ENCODE results near the gene GPR78.
"Not testable (repeated sequence)": the region's sequence is repeated elsewhere in the genome, so short reads cannot be mapped to it uniquely, and the experiment has no call there.

Gene GPR78

DNA sequence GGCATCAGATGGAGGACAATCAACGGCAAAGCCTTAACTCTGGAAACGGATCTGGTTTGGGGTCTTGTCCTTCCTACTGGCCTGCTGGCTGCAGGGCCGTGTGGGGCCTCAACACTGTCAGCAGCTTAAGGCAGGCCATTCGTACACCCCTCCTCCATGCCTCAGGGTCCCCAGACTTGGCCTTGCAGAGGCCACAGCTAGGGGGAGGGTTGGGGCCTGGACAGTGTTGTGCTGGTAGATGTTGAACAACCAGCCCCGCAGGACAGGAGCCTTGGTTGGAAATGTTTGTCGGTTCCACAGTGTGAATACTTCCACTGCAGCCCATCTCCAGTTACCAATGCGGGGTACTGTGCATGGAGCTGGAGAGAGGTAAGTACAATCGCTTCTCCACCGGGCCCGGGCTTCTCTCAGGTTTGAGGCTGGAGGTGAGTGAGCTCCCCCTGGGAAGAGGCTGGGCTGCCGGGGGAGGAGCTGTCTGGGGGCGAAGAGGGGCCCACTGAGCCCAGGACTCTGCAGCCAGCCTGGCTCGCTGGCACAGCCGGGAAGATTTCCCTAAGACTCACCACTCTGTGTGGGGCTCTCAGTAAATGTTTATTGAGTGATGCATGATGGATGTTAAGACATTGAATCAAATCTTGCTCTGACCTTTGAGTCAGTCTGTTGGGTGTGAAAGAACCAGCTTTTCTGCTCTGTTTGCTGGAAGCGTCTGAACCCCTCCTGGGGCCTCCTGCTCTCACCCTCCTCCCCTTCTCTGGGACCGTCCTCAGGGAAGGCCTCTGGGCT, 19.7 kb upstream of the GPR78 start:
- no peak for DNase-seq (ENCODE audit: low read depth in 3 of 3)

DNA sequence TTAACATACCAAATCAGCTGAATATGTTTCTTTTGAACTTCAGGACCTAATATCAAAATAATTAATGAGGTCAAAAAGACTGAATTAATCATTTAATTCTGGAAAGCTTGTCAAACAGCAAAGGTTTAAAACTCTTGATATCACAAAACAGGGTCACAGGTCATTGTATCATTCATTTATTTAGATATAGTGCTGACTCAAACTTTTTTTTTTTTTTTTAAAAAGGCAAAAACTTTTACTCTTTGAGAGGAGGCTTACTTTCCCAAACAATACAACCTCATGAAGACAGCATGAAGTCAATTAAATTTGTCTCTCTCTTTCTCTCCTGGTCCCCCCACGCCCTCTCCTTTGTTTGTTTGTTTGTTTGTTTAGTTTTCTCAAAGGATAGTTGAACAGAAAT, 15.6 kb upstream of the GPR78 start:
- DNase-seq (ENCODE audit: low read depth in 3 of 3) = no peak

DNA sequence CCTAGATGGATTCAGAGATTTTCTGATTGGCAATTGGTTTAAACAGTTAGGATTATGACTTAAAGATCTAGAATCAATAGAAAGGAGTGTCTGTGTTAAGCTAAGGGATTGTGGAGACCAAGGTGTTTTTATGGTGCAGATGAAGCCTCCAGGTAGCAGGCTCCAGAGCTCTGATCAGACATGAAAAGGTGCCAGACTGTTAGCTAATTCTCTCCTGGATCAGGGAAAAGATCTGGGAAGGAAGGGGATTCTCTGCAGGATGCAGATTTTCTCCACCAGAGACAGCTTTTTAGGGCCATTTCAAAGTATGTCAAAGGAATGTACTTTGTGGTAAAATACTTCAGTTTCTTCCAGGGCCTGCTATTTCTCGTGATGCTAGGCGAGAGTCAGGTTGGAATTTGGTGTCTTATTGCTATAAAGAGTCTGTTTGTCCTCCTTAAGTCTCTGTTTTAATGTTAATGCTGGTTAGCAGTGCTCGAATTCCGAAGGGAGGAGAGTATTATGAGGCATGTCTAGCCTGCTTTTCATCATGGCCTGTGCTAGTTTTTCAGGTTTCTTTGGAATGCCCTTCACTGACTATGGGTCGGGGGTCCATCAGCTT, 12.0 kb upstream of the GPR78 start:
- DNase-seq (ENCODE audit: low read depth in 3 of 3) = no peak

DNA sequence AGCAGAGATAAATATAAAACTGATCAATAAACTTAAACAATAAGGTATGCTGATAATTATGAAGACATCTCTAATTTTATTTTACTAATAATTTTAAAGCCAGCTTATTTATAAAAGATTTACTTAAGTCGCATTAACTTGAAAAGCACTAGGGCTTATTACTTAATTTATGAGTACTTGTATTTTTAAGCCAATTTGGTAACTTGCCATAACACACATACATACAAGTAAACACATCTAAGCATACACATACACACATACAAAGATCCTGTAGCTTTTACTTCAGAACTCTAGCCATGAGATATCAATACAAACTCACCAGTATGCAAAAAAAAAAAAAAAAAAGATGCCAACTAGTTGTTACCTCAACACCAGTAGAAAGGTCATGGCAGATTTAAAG, 10.0 kb upstream of the GPR78 start:
- no peak for DNase-seq (ENCODE audit: low read depth in 3 of 3)

DNA sequence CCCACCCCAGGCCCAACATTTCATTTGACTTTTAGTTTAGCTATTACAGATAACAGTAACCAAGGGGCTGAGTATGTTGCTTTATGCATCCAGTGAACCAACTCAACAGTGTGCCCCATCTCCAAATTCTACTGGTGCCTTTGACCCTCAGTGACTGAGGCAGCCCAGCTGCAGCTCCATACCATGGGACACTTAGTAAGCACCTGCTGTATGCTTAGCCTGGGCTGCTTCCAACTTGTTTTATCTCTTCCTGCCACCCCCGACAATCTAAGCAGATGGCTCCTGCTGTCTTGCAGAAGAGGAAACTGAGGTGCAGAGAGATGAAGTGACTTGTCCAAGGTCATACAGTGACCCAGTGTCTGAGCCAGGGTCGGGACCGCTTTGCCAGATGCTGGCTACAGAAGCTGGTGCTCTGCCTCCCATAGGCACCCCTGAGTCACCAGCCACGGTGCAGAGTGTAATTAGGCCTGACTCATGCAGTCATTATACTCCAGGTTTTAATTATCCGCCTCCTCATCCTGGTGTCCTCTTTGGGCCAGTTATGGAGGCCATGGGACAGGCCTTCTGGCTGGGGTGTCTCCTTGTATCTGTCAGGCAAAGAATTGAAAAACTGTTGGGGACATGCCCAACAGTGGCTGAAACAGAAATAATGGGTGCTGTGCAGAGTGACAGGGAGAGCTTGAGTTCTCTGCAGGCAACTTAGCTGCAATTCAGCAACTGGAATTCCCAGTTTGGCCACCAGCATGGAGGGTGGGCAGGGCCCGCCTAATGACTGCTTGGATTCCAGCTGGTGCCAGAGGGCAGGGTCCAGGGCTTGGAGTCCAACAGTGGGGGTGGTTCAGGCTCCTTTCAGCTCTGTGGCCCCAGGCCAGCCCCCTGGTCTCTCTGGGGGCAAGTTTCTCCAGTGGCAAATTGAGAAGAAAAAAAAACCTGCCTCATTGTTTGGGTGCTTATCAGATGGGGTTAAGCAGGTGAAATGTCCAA, 8.2 kb upstream of the GPR78 start:
- DNase-seq (ENCODE audit: low read depth in 3 of 3) = no peak

DNA sequence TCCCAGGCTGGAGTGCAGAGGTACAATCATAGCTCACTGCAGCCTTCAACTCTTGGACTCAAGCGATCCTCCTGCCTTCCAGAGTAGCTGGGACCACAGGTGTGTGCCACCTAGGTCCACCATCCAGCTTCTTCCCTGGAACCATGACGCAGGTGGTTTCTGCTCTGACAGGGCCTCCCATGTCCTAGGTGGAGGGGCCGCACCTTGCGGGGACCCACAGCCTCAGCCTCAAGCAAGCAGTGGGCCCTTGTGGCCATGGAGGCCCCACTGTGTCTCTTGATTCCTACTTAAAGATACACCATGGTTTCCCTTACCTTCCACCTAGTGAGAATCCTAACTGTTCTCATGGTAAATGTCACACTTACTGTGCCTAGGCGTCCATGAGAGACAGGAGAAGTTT, 6.9 kb upstream of the GPR78 start:
- no peak for DNase-seq (ENCODE audit: low read depth in 3 of 3)

DNA sequence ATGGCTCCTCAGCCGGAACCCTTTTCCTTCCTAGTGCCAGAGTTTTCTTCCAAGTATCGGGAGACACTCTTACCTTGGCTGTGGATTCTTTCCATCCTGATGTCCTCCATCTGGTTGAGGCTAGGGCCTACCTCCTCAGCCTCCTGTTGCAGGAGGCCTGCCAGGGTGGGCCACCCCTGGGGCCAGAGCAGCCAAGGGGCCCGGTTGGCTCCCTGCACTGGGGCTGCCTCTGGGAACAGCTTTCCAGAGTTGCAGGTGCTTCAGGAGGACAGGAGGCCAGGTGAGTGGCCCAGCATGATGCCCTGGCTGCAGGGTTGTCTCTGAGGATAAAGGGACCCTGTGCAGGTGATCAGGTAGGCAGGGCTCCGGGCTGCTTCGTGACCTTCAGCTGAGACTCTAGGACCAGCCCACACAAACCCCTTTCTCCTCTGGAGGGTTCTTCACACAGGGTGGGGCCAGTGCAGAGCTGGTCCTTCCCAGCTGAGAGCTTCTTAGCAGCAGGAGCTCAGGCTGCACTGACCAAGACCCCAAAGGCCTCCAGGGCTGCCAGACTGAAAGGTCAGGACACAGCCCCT, 5.3 kb upstream of the GPR78 start:
- DNase-seq (ENCODE audit: low read depth in 3 of 3) = no peak

DNA sequence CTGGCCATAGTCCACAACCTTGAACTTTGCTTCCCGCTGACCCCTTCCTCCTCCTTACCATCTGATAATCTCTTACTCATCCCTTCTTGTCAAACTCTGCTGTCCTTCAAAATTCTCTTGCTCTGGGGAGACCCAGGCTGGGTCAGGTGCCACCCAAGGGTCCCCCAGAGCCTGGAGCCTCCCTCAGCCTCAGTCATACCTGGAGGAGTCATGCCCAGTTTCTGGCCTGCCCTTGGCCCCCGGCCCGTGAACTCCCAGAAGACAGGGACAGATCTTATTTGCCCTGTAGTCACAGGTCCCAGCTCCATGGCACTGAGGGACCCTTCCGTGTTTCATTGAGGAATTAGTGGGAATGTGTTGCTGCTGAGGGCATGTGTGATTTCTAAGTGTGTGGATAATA, 4.7 kb upstream of the GPR78 start:
- DNase-seq (ENCODE audit: low read depth in 3 of 3) = no peak

DNA sequence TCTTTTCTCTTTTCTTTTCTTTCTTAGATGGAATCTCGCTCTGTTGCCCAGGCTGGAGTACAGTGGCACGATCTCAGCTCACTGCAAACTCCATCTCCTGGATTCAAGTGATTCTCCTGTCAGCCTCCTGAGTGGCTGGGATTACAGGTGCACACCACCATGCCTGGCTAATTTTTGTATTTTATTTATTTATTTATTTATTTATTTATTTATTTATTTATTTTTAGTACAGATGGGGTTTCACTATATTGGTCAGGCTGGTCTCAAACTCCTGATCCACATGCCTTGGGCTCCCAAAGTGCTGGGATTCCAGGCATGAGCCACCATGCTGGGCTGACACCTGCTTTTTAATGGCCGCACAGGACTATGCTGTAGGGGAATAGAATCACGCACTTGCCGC, 3.6 kb upstream of the GPR78 start:
- not testable (repeated sequence) for DNase-seq (ENCODE audit: low read depth in 3 of 3)

DNA sequence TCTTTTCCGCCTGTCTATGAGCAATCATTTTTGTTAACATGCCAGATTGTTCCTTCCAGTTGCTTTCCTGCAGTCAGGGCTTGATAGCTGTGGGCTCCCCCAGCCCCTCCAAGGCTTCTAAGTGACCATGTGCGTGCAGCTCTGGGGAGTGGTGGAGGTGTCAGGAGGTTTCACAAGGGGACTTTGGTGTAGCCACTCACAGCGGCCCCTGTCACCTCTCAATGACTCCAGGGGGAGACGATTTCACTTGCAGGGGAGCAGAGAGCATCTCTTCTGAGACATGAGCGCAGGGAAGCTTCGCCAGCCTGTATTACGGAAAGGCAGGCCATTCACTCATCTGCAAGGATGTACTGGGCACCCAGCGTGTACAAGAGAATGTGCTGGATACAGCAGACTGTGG, 3.1 kb upstream of the GPR78 start:
- no peak for DNase-seq (ENCODE audit: low read depth in 3 of 3)

DNA sequence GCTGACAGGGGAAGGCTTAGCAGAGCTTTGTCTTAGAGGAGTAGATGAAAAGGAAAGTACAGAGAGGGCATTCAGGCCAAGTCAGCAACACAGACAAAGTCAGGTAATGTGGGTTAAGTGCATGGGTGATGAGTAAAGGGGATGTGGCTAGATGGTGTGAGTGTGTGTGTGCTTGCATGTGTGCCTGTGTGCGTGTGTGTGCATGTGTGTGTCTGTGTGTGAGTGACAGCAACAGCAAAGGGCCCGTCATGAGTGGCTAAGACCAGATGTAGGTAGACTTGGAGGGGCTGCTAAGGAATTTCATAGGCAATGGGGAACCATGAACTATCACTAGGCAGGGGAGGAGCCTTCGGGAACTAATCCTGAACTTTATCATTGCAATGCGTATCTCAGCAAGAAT, 2.2 kb upstream of the GPR78 start:
- no peak for DNase-seq (ENCODE audit: low read depth in 3 of 3)

DNA sequence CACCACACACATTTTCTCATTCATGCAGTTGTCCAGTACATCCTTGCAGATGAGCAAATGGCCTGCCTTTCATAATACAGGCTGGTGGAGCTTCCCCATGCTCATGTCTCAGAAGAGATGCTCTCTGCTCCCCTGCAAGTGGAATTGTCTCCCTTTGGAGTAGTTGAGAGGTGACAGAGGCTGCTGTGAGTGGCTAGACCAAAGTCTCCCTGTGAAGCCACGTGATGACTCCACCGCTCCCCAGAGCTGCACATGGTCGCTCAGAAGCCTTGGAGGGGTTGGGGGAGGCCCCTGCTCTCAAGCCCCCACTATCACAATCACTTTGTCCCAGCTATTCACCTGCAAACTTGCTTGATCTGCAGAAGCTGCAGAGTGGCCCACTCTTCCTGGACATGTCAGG, 1.5 kb upstream of the GPR78 start:
- DNase-seq (ENCODE audit: low read depth in 3 of 3) = no peak

DNA sequence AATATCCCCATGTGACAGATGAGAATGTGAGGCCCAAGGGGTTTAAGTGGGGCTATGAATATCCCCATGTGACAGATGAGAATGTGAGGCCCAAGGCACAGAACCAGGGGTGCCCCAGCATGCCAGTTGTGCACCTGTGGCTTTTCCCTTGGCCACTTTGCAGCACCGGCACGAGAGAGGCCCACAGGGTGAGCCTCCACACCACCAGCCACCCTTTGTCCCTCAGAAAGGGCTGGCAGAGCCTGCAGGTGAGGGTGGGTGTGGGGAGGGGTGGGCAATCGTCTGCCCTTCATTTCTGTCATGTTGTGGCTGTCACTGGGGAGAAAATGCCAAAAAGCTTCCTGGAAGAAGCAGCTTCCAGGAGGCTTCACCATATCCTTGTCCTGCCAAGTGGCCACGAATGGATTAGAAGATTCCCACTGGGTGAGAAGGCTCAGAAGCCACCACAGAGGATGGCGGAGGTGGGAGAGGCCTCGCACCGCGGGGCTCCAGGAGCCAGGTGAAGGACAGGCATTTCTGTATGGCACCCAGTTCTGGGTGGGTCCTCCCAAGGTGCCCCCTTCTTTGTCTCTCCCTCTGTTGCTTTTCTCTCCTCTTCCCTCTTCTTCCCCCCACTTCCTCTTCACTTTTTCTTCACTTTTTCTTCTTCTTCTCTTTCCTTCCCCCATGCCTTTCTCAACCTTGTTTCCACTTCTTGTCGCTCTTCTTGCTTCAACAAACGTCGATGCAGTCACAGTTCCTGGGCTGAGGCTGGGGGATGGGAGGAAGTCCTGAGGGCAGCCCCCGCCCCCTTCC, 469 bp upstream of the GPR78 start:
- DNase-seq (ENCODE audit: low read depth in 3 of 3) = no peak

DNA sequence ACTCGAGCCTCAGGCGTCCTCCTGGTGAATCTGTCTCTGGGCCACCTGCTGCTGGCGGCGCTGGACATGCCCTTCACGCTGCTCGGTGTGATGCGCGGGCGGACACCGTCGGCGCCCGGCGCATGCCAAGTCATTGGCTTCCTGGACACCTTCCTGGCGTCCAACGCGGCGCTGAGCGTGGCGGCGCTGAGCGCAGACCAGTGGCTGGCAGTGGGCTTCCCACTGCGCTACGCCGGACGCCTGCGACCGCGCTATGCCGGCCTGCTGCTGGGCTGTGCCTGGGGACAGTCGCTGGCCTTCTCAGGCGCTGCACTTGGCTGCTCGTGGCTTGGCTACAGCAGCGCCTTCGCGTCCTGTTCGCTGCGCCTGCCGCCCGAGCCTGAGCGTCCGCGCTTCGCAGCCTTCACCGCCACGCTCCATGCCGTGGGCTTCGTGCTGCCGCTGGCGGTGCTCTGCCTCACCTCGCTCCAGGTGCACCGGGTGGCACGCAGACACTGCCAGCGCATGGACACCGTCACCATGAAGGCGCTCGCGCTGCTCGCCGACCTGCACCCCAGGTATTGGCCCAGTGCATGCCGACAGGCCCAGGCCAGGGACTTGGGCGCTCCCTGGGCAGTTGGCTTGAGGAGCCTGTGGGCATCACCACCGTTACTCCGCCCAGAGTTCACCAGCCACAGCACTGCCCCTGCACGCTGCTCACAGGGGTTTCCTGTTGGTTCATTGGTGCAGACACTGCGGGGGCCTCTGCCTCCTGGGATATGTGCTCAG, 1.1 kb downstream of the GPR78 start:
- no peak for DNase-seq (ENCODE audit: low read depth in 3 of 3)

DNA sequence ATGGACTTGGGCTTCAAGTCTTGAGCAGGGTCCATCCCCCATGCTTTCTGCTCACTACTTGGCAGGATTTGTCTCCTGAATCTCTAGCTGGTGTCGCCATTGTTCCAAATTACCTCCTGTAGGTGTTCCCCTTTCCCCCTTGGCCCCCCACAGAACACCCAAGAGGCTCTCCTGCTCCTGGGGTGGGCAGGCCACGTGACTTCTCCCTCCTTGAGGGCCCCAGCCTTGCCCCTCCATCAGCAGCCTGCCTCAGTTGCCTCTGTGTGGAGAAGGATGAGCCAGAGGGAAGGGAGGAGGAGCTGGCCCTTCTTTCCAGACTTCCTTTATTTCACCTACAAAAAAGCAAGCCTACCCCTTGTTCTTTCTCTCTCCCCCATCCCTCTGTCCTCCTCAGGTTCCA, 1.8 kb downstream of the GPR78 start:
- no peak for DNase-seq (ENCODE audit: low read depth in 3 of 3)

DNA sequence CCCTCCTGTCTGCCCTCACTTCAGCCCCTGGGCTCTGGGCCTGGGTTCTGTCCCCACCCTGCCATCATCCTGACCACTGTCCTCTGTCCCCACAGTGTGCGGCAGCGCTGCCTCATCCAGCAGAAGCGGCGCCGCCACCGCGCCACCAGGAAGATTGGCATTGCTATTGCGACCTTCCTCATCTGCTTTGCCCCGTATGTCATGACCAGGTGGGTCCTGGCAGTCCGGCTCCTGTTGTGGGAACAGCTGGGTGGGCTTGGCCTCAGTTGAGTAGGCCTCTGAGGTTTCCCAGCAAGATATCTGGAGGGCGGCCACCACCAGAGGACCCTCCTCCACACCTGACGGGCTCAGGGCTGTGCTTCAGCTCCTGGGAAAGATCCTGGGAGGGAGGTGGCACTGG, 2.2 kb downstream of the GPR78 start:
- no peak for DNase-seq (ENCODE audit: low read depth in 3 of 3)

DNA sequence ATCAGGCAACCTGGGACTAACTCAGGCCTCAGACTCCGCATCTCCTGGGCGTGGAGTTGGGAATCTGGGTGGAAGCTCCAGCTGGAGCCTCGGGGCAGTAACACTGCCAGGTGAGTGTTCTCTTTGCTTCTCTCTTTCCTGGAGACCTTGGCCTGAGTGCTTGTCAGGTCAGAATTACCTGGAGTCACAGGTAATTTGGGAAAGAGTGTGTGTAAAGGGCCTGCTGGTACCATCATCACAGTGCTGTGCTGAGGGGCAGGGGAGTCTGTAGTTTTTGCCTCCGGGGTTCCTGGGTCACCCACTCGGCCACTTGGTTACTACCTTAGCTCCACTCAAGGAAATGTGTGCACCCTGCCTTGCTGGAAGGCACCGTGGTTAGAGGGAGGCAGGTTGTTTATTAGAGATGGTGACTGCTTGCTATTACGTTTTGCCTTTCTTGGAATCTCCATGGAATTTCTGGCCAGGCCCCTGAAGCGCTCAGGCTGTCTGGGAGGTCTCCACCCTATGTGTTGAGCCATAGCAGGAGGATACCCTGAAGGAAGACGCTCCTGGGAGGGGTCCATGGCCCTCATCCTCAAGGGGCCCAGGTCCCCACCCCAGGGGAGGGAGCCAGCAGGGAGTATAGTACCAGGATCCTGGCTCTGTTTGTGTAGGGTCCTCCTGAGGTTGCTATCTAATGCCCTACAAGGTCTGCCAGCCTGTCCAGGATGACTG, 2.9 kb downstream of the GPR78 start:
- DNase-seq (ENCODE audit: low read depth in 3 of 3) = no peak

DNA sequence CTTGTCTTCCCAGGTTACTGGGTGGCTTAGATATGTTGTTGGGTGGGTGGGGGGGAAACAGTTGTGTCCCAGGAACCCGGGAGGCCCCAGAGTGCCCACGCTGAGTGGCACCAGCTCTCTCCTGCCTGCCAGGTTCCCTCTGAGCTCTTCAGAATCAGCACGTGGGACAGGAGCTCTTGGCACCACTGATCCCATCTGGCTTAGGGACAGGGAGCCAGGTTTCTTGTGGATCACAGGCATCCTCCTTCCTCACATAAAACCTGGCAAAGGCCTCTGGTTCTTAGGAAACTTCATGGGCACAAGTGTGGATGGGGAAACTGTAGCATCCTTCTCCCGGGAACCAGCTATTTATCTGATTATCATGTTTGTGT, 3.4 kb downstream of the GPR78 start:
- no peak for DNase-seq (ENCODE audit: low read depth in 3 of 3)

DNA sequence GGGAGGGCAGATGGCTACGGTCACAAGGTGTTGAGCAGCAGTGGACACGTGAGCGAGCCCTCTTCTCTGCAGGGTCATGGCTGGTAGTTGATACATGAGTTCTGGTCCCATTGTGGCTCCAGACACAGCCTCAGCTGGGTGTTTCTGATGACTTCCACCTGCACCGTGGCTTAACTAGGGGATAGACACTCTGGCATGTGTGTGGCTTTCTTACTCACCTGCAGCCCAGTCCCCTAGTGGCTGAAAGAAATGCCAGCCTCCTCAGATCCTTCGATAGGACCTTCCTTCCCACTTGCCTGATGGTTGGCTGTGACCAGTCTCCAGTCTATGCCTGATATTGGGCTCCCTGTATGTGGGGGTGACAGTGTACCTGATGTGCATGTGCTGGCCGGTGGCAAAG, 5.0 kb downstream of the GPR78 start:
- no peak for DNase-seq (ENCODE audit: low read depth in 3 of 3)

DNA sequence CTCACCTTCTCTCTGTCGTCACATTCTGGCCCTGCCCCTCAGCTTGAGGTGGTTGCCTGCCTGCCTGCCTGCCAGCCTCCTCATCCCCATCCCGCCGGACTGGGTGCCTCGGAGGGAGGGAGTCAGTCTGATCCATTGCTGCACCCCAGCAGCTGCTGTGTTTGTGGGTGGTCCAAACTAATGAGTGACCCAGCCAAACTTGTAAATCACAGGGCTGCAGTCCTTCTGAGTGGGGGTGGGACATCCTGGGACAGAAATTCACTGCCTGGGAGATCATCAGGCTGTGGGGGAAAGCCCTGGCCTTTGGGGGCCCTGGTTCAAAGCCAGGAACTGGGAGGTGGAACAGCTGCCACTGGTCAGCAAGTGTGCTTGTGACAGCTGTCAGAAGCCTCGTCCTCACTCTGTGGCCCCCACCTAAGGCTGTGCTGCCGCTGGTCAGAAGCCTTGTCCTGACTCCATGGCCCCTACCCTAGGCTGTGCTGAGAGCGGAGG, 5.6 kb downstream of the GPR78 start:
- no peak for DNase-seq (ENCODE audit: low read depth in 3 of 3)

All from stimulated activated CD4-positive, alpha-beta T cell treated with anti-CD3 and anti-CD28 coated beads, TNF-alpha, amount 100 ng/mL, for 4 hours (primary cell).